Hepatocyte (in vitro differentiated cells): ENCODE results near the gene SV2C.

Experiments
- EZH2 ChIP-seq: fragments of 200-600 bp; sonication (generic); IDR thresholded peaks from 2 replicates; pipeline ENCODE4 v1.6.1; 2016; ENCODE audit warnings: antibody characterized with exemption, mild to moderate bottlenecking, borderline replicate concordance
- EZH2phosphoT487 ChIP-seq: fragments of 200-600 bp; sonication (generic); IDR thresholded peaks from one replicate; pipeline ENCODE4 v1.6.1; 2018; ENCODE audit warnings: antibody characterized with exemption, mild to moderate bottlenecking, low read depth, moderate library complexity; ENCODE audit not compliant: unreplicated experiment, severe bottlenecking
- TF ChIP-seq, protein P1 (sequence below): fragments of 200-600 bp; sonication (generic); IDR thresholded peaks from 2 replicates; pipeline ENCODE4 v1.5.1; 2016; ENCODE audit warnings: antibody characterized with exemption, mild to moderate bottlenecking; ENCODE audit not compliant: poor library complexity

DNA sequence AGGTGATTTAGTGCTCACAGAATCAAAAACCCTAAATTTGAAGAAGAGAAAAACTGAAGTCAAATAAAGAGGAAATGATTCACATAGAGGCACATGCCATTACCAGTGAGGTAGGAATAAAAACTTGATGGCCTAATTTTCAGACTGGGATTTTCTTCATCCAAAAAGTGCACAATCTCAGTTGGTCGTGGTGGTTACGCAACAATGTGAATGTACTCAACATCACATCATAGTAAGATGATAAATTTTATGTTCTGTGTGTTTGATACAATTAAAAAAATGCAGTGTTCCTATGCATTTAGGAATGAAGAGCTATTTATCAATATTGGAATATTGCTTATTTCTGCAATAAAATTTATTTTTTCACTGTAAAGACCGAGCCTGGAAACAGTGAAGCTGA is 60.7 kb downstream of the SV2C start:
- TF ChIP-seq, protein P1, sequence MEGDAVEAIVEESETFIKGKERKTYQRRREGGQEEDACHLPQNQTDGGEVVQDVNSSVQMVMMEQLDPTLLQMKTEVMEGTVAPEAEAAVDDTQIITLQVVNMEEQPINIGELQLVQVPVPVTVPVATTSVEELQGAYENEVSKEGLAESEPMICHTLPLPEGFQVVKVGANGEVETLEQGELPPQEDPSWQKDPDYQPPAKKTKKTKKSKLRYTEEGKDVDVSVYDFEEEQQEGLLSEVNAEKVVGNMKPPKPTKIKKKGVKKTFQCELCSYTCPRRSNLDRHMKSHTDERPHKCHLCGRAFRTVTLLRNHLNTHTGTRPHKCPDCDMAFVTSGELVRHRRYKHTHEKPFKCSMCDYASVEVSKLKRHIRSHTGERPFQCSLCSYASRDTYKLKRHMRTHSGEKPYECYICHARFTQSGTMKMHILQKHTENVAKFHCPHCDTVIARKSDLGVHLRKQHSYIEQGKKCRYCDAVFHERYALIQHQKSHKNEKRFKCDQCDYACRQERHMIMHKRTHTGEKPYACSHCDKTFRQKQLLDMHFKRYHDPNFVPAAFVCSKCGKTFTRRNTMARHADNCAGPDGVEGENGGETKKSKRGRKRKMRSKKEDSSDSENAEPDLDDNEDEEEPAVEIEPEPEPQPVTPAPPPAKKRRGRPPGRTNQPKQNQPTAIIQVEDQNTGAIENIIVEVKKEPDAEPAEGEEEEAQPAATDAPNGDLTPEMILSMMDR = no peak
- TF ChIP-seq EZH2 (no peak), EZH2phosphoT487 (no peak)
